HEK293 (cell line): ENCODE results near the gene ORAI2.

Experiments used
- BCL11B ChIP-seq: fragments of 450-650 bp; formaldehyde crosslinking; IDR thresholded peaks from 2 replicates; pipeline ENCODE4 v1.5.1; 2016; ENCODE audit warnings: low read depth, missing biosample characterization, missing genetic modification characterization
- EGR2 ChIP-seq: fragments of 450-650 bp; formaldehyde crosslinking; IDR thresholded peaks from 2 replicates; pipeline ENCODE4 v1.5.1; 2016; ENCODE audit warnings: low read depth, missing biosample characterization, missing genetic modification characterization
- GFI1B ChIP-seq: fragments of 450-650 bp; formaldehyde crosslinking; IDR thresholded peaks from 2 replicates; pipeline ENCODE4 v1.5.1; 2016; ENCODE audit warnings: missing biosample characterization, missing genetic modification characterization
- HIC1 ChIP-seq: fragments of 450-650 bp; formaldehyde crosslinking; IDR thresholded peaks from 2 replicates; pipeline ENCODE4 v1.5.1; 2016; ENCODE audit warnings: missing biosample characterization, missing genetic modification characterization
- HOXD13 ChIP-seq: sonication (generic); formaldehyde crosslinking; IDR thresholded peaks from 2 replicates; pipeline ENCODE4 v1.8.0; 2022; ENCODE audit warnings: missing genetic modification reagents, borderline replicate concordance
- OVOL3 ChIP-seq: fragments of 450-650 bp; formaldehyde crosslinking; IDR thresholded peaks from 2 replicates; pipeline ENCODE4 v1.5.1; 2016; ENCODE audit warnings: missing biosample characterization, missing genetic modification characterization
- SCRT1 ChIP-seq: fragments of 450-650 bp; formaldehyde crosslinking; IDR thresholded peaks from 2 replicates; pipeline ENCODE4 v1.5.1; 2016; ENCODE audit warnings: missing biosample characterization, missing genetic modification characterization, borderline replicate concordance
- SCRT2 ChIP-seq: fragments of 450-650 bp; formaldehyde crosslinking; IDR thresholded peaks from 2 replicates; pipeline ENCODE4 v1.5.1; 2016; ENCODE audit warnings: missing biosample characterization, missing genetic modification characterization
- ZBTB48 ChIP-seq: fragments of 450-650 bp; formaldehyde crosslinking; IDR thresholded peaks from 2 replicates; pipeline ENCODE4 v1.5.1; 2016; ENCODE audit warnings: missing biosample characterization, missing genetic modification characterization
- ZBTB49 ChIP-seq: fragments of 450-650 bp; formaldehyde crosslinking; IDR thresholded peaks from 2 replicates; pipeline ENCODE4 v1.5.1; 2016; ENCODE audit warnings: missing biosample characterization, missing genetic modification characterization, low read depth
- ZBTB6 ChIP-seq: fragments of 450-650 bp; formaldehyde crosslinking; IDR thresholded peaks from 2 replicates; pipeline ENCODE4 v1.5.1; 2017; ENCODE audit warnings: missing biosample characterization, missing genetic modification characterization
- ZBTB8A ChIP-seq: fragments of 450-650 bp; formaldehyde crosslinking; IDR thresholded peaks from 2 replicates; pipeline ENCODE4 v1.5.1; 2016; ENCODE audit warnings: missing biosample characterization, missing genetic modification characterization
- ZFP3 ChIP-seq: fragments of 450-650 bp; formaldehyde crosslinking; IDR thresholded peaks from 2 replicates; pipeline ENCODE4 v1.5.1; 2016; ENCODE audit warnings: low read depth, missing biosample characterization, missing genetic modification characterization
- ZFP41 ChIP-seq: fragments of 450-650 bp; formaldehyde crosslinking; IDR thresholded peaks from 2 replicates; pipeline ENCODE4 v1.5.1; 2016; ENCODE audit warnings: missing biosample characterization, missing genetic modification characterization, borderline replicate concordance
- ZIC2 ChIP-seq: fragments of 450-650 bp; formaldehyde crosslinking; IDR thresholded peaks from 2 replicates; pipeline ENCODE4 v1.5.1; 2016; ENCODE audit warnings: missing biosample characterization, missing genetic modification characterization
- ZNF121 ChIP-seq: fragments of 450-650 bp; formaldehyde crosslinking; IDR thresholded peaks from 2 replicates; pipeline ENCODE4 v1.5.1; 2016; ENCODE audit warnings: missing biosample characterization, missing genetic modification characterization
- ZNF138 ChIP-seq: fragments of 450-650 bp; formaldehyde crosslinking; IDR thresholded peaks from 2 replicates; pipeline ENCODE4 v1.5.1; 2016; ENCODE audit warnings: missing biosample characterization, missing genetic modification characterization, borderline replicate concordance
- ZNF169 ChIP-seq: fragments of 450-650 bp; formaldehyde crosslinking; IDR thresholded peaks from 2 replicates; pipeline ENCODE4 v1.5.1; 2016; ENCODE audit warnings: missing biosample characterization, missing genetic modification characterization
- ZNF174 ChIP-seq: fragments of 450-650 bp; formaldehyde crosslinking; IDR thresholded peaks from 2 replicates; pipeline ENCODE4 v1.5.0; 2017; ENCODE audit warnings: missing biosample characterization, mild to moderate bottlenecking, missing genetic modification characterization
- ZNF311 ChIP-seq: fragments of 450-650 bp; formaldehyde crosslinking; IDR thresholded peaks from 2 replicates; pipeline ENCODE4 v1.5.1; 2017; ENCODE audit warnings: missing biosample characterization, missing genetic modification characterization, borderline replicate concordance
- ZNF341 ChIP-seq: fragments of 450-650 bp; formaldehyde crosslinking; IDR thresholded peaks from 2 replicates; pipeline ENCODE4; 2016; ENCODE audit warnings: low read depth, missing biosample characterization, missing genetic modification characterization
- ZNF354C ChIP-seq: fragments of 450-650 bp; formaldehyde crosslinking; IDR thresholded peaks from 2 replicates; pipeline ENCODE4 v1.5.1; 2016; ENCODE audit warnings: missing biosample characterization, missing genetic modification characterization, low read depth, borderline replicate concordance
- ZNF362 ChIP-seq: fragments of 450-650 bp; formaldehyde crosslinking; IDR thresholded peaks from 2 replicates; pipeline ENCODE4 v1.5.1; 2016; ENCODE audit warnings: missing biosample characterization, missing genetic modification characterization
- ZNF366 ChIP-seq: fragments of 450-650 bp; formaldehyde crosslinking; conservative IDR thresholded peaks from 2 replicates; pipeline ENCODE4 v1.5.1; 2016; ENCODE audit warnings: missing biosample characterization, missing genetic modification characterization
- ZNF514 ChIP-seq: fragments of 450-650 bp; formaldehyde crosslinking; IDR thresholded peaks from 2 replicates; pipeline ENCODE4 v1.5.1; 2016; ENCODE audit warnings: missing biosample characterization, missing genetic modification characterization
- ZNF549 ChIP-seq: fragments of 450-650 bp; IDR thresholded peaks from 2 replicates; pipeline ENCODE4 v1.5.1; 2018; ENCODE audit warnings: missing biosample characterization, missing genetic modification characterization, mild to moderate bottlenecking, inconsistent platforms, moderate library complexity
- ZNF558 ChIP-seq: fragments of 450-650 bp; formaldehyde crosslinking; IDR thresholded peaks from 2 replicates; pipeline ENCODE4 v1.5.1; 2016; ENCODE audit warnings: missing biosample characterization, missing genetic modification characterization
- ZNF596 ChIP-seq: fragments of 450-650 bp; IDR thresholded peaks from 2 replicates; pipeline ENCODE4 v1.5.0; 2018; ENCODE audit warnings: missing biosample characterization, mild to moderate bottlenecking, missing genetic modification characterization, moderate library complexity
- ZNF600 ChIP-seq: fragments of 450-650 bp; formaldehyde crosslinking; IDR thresholded peaks from 2 replicates; pipeline ENCODE4 v1.5.1; 2016; ENCODE audit warnings: missing biosample characterization, missing genetic modification characterization
- ZNF623 ChIP-seq: fragments of 450-650 bp; formaldehyde crosslinking; IDR thresholded peaks from 2 replicates; pipeline ENCODE4 v1.5.1; 2016; ENCODE audit warnings: missing biosample characterization, missing genetic modification characterization
- ZNF654 ChIP-seq: fragments of 450-650 bp; formaldehyde crosslinking; IDR thresholded peaks from 2 replicates; pipeline ENCODE4 v1.5.1; 2016; ENCODE audit warnings: low read depth, missing biosample characterization, missing genetic modification characterization
- ZNF658 ChIP-seq: fragments of 450-650 bp; formaldehyde crosslinking; IDR thresholded peaks from 2 replicates; pipeline ENCODE4; 2016; ENCODE audit warnings: missing biosample characterization, missing genetic modification characterization
- ZNF76 ChIP-seq: fragments of 450-650 bp; formaldehyde crosslinking; IDR thresholded peaks from 2 replicates; pipeline ENCODE4; 2016; ENCODE audit warnings: low read depth, missing biosample characterization, missing genetic modification characterization, borderline replicate concordance
- ZNF830 ChIP-seq: fragments of 450-650 bp; IDR thresholded peaks from 2 replicates; pipeline ENCODE4 v1.5.0; 2018; ENCODE audit warnings: missing biosample characterization, missing genetic modification characterization, low read depth, mild to moderate bottlenecking, moderate library complexity
- ZXDB ChIP-seq: fragments of 450-650 bp; formaldehyde crosslinking; IDR thresholded peaks from 2 replicates; pipeline ENCODE4 v1.5.1; 2016; ENCODE audit warnings: missing biosample characterization, missing genetic modification characterization
- TF ChIP-seq, protein P1 (sequence below): fragments of 450-650 bp; formaldehyde crosslinking; IDR thresholded peaks from 2 replicates; pipeline ENCODE4 v1.5.1; 2017; ENCODE audit warnings: missing biosample characterization, missing genetic modification characterization

Gene ORAI2

GRCh38 chr7:102456327-102456726 lies 23.0 kb downstream of the ORAI2 start (continued):
- TF ChIP-seq HIC1 (tag by site-specific recombination) (peak; percentile 75), ZBTB49 (tag by site-specific recombination) (no peak), ZNF558 (tag by site-specific recombination) (no peak), ZNF658 (tag by site-specific recombination) (no peak), ZNF366 (tag by site-specific recombination) (peak; percentile 39; the same call in 1 of the 2 replicates), ZNF76 (tag by site-specific recombination) (no peak), GFI1B (tag by site-specific recombination) (no peak), ZNF596 (no peak), ZNF311 (tag by site-specific recombination) (no peak), OVOL3 (tag by site-specific recombination) (no peak), SCRT1 (tag by site-specific recombination) (peak; percentile 37; the same call in 1 of the 2 replicates), ZBTB6 (tag by site-specific recombination) (no peak), BCL11B (tag by site-specific recombination) (no peak), ZNF600 (tag by site-specific recombination) (peak; percentile 62), ZNF354C (tag by site-specific recombination) (no peak), ZNF549 (no peak), ZNF514 (tag by site-specific recombination) (no peak), ZIC2 (tag by site-specific recombination) (no peak), ZXDB (tag by site-specific recombination) (0 out of 2 replicates have a peak, but pooled peaks have one; percentile 29), ZBTB8A (tag by site-specific recombination) (no peak), ZNF623 (tag by site-specific recombination) (no peak), ZNF362 (no peak), ZBTB48 (no peak), ZNF174 (tag by site-specific recombination) (no peak), ZNF654 (tag by site-specific recombination) (no peak), HOXD13 (CRISPR knock-in tag) (no peak), ZNF341 (tag by site-specific recombination) (no peak), ZNF169 (tag by site-specific recombination) (no peak), SCRT2 (tag by site-specific recombination) (peak; percentile 93), ZFP3 (tag by site-specific recombination) (no peak), ZFP41 (tag by site-specific recombination) (no peak), ZNF121 (tag by site-specific recombination) (peak; percentile 99), EGR2 (tag by site-specific recombination) (peak; percentile 73), ZNF830 (tag by site-specific recombination) (no peak), ZNF138 (no peak)
- TF ChIP-seq, protein P1, sequence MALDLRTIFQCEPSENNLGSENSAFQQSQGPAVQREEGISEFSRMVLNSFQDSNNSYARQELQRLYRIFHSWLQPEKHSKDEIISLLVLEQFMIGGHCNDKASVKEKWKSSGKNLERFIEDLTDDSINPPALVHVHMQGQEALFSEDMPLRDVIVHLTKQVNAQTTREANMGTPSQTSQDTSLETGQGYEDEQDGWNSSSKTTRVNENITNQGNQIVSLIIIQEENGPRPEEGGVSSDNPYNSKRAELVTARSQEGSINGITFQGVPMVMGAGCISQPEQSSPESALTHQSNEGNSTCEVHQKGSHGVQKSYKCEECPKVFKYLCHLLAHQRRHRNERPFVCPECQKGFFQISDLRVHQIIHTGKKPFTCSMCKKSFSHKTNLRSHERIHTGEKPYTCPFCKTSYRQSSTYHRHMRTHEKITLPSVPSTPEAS (tag by site-specific recombination), result no peak
